ENCODE measurements around the gene TUBB2A. TPM values are rescaled to one million over a fixed set of nuclear protein-coding genes. Genes with fewer than 3 reads are reported as not detected.

TUBB2A gene
- total and polyA plus RNA-seq, 10 of the 15 experiments (the other 5 are each of a cell fraction or from before 2014, with no cell fraction given), result 2.2 to 49.5 (median 31.3) TPM

DNA sequence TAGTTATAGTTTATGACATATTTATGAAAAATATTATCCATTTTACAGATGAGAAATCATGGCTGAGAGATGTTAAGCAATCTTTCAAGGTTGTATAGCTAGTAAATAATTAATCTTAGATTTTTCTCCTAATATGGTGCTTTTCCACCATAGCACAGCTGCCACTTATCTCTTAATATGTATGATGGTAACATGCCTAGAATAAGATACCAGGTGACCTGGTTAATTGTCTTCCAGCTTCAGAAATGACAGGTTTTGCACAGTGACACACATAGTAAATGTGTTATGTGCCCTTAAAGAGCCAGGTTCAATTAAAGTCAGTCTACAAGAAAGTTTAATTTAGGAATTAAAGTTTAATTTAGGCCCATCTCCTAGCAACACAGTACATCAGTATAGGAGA, 14.8 kb downstream of the TUBB2A start (continued):
- TF ChIP-seq, protein P1, sequence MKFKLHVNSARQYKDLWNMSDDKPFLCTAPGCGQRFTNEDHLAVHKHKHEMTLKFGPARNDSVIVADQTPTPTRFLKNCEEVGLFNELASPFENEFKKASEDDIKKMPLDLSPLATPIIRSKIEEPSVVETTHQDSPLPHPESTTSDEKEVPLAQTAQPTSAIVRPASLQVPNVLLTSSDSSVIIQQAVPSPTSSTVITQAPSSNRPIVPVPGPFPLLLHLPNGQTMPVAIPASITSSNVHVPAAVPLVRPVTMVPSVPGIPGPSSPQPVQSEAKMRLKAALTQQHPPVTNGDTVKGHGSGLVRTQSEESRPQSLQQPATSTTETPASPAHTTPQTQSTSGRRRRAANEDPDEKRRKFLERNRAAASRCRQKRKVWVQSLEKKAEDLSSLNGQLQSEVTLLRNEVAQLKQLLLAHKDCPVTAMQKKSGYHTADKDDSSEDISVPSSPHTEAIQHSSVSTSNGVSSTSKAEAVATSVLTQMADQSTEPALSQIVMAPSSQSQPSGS (IDR thresholded peaks at IDR 0.05; ENCODE audit: low read length), result no peak

DNA sequence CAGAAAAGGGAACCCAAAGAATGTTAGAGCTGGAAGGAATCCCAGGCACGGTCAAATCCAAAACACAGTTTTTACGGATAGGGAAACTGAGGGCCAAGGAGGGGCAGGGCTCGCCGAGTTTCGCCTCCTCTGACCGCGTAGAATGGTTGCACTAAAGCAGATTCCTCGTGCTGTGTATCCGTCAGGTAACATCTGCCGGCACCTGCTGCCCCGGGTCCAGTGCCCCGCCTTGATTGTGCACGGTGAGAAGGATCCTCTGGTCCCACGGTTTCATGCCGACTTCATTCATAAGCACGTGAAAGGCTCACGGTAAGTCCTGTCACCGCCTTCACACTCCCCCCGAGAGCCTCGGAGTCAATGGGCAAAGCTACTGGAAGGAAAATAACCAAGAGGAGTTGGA, 17.1 kb downstream of the TUBB2A start:
- no peak overlapping the region for H2AFZ ChIP-seq (ENCODE audit: control insufficient read depth, low read depth, low read length)
- ATAC-seq, result no peak
- intact Hi-C loops (cut with micrococcal nuclease; ENCODE audit: unreplicated experiment), result no loop called here
- RAD21 ChIA-PET (ENCODE audit: unreplicated experiment), result no interaction called here
- no peaks in the 10 kb centered on the region for H4K20me1 ChIP-seq (ENCODE audit: control insufficient read depth, insufficient read depth)
- FAIRE-seq, result no peak
- H3K9ac ChIP-seq (ENCODE audit: control insufficient read depth, insufficient read depth, low read length), result no peak overlapping the region
- no peaks in the 10 kb centered on the region for H3K36me3 ChIP-seq (ENCODE audit: control insufficient read depth in 2 of 2, insufficient read depth in 2 of 2, low read length in 1 of 2)
- no TSS peak for BruUV-seq (replicated peaks)
- H3K4me1 ChIP-seq (ENCODE audit: control insufficient read depth, insufficient read depth, low read length), result peaks cover 7% of the 10 kb centered on the region
- no peaks in the 10 kb centered on the region for H3K9me3 ChIP-seq (replicated peaks; ENCODE audit: control insufficient read depth, insufficient read depth, low read length)
- 94% methylated on average over 19 of the region's 20 CpGs for WGBS (ENCODE audit: insufficient coverage, insufficient replicate concordance, low lambda C conversion rate, missing lambda C conversion rate)
- in situ Hi-C loops (cut with MboI), result no loop called here
- no peak for DNase-seq (ENCODE audit: low read depth, low spot score)
- POLR2A ChIA-PET, result no interaction called here
- H3K27me3 ChIP-seq (replicated peaks in 1 of 2; ENCODE audit: control insufficient read depth in 2 of 2, insufficient read depth in 2 of 2, low read length in 1 of 2), result no peaks in the 10 kb centered on the region
- no peak overlapping the region for H3K4me3 ChIP-seq
- no peaks in the 10 kb centered on the region for H3K79me2 ChIP-seq (ENCODE audit: control insufficient read depth, insufficient read depth, low read length)
- CTCF ChIA-PET, result interaction anchor here (1.4 to 1.7 kb wide), 2 partner anchors 13 to 17 kb away, joined by 3 to 5 read pairs; partner anchors contain the start of gene TUBB2A
- H3K27ac ChIP-seq (ENCODE audit: control insufficient read depth, insufficient read depth), result no peak overlapping the region
- TF ChIP-seq TBL1XR1 (IDR thresholded peaks at IDR 0.05; ENCODE audit: low read depth, low read length), result no peak
- no peak for TF ChIP-seq POLR2AphosphoS2 (IDR thresholded peaks at IDR 0.05; ENCODE audit: low read depth, low read length)
- TF ChIP-seq SUPT20H (IDR thresholded peaks at IDR 0.05; ENCODE audit: borderline replicate concordance, control insufficient read depth, low read depth, low read length), result no peak
- no peak for TF ChIP-seq GABPA (IDR thresholded peaks at IDR 0.05; ENCODE audit: low read depth)
- no peak for TF ChIP-seq POLR2AphosphoS5 (IDR thresholded peaks at IDR 0.05; ENCODE audit: low read length)
- SMC1A ChIA-PET (ENCODE audit: uncharacterized antibody, unreplicated experiment), result interaction anchor here (1.1 to 1.2 kb wide), 3 partner anchors 19 to 112 kb away, joined by 3 to 5 read pairs (median 3); no protein-coding TSS in a partner anchor
- no peak overlapping the region for H3K4me2 ChIP-seq (ENCODE audit: control insufficient read depth, insufficient read depth)

All from GM12878 (cell line).